ENCODE data around the gene KRT16. TPM values are rescaled to one million over a fixed set of nuclear protein-coding genes. Genes with fewer than 3 reads are reported as not detected.
"Not testable (repeated sequence)": the region's sequence is repeated elsewhere in the genome, so short reads cannot be mapped to it uniquely, and the experiment has no call there.

The KRT16 gene
- total and polyA plus RNA-seq, 12 donors = 0.12 to 0.44 (median 0.15) TPM; not detected in 9

GRCh38 chr17:41583137-41584127 is 29.1 kb downstream of the KRT16 start:
- no peak for DNase-seq
- 75 to 79% methylated on average over 27 to 33 of the region's 33 CpGs for WGBS, 2 donors

GRCh38 chr17:41582061-41582968 is 30.3 kb downstream of the KRT16 start:
- not testable (repeated sequence) for DNase-seq, H3K4me1 ChIP-seq, H3K36me3 ChIP-seq, H3K4me3 ChIP-seq, H3K27ac ChIP-seq, ATAC-seq, H3K9me3 ChIP-seq
- H3K27me3 ChIP-seq = peaks cover 0 to 33% (median 20%) of the 10 kb centered on the region in 7 donors
- intact Hi-C loops (cut with DNase I) = loop anchor here in 3 of 10 donors (2.0 to 10.0 kb wide), 2 partner anchors 62 to 66 kb away; no protein-coding TSS in a partner anchor
- 78 to 83% methylated on average over 13 of the region's 13 CpGs for WGBS, 2 donors

More at GRCh38 chr17:41583137-41584127, 29.1 kb downstream of the KRT16 start:
- ATAC-seq = no peak
- intact Hi-C loops (cut with DNase I) = loop anchor here in 3 of 10 donors (2.0 to 10.0 kb wide), 2 partner anchors 61 to 65 kb away; no protein-coding TSS in a partner anchor
- Histone ChIP-seq H3K4me3 (no peak overlapping the region), H3K4me1 (no peaks in the 10 kb centered on the region), H3K27ac (no peak overlapping the region), H3K9me3 (no peaks in the 10 kb centered on the region), H3K36me3 (no peaks in the 10 kb centered on the region), H3K27me3 (peaks cover 0 to 30% (median 14%) of the 10 kb centered on the region in 7 donors)
- no peak for TF ChIP-seq CTCF (IDR thresholded peaks at IDR 0.05)

GRCh38 chr17:41581366-41582060 is 31.1 kb downstream of the KRT16 start:
- Histone ChIP-seq H3K4me1 (no peaks in the 10 kb centered on the region), H3K27ac (no peak overlapping the region), H3K9me3 (no peaks in the 10 kb centered on the region), H3K27me3 (peaks cover 0 to 41% (median 24%) of the 10 kb centered on the region in 7 donors), H3K4me3 (no peak overlapping the region), H3K36me3 (no peaks in the 10 kb centered on the region)
- WGBS, 2 donors = 90 to 92% methylated on average over 4 of the region's 4 CpGs
- TF ChIP-seq CTCF (IDR thresholded peaks at IDR 0.05) = no peak
- DNase-seq = no peak
- no peak for ATAC-seq
- intact Hi-C loops (cut with DNase I) = loop anchor here in 3 of 10 donors (2.0 to 10.0 kb wide), 2 partner anchors 63 to 67 kb away; no protein-coding TSS in a partner anchor

- no peak for DNase-seq
- 36 to 40% methylated on average over 1 of the region's 1 CpG for WGBS, 2 donors
- Histone ChIP-seq H3K27ac (no peak overlapping the region), H3K4me3 (no peak overlapping the region), H3K9me3 (no peaks in the 10 kb centered on the region), H3K4me1 (no peaks in the 10 kb centered on the region), H3K36me3 (no peaks in the 10 kb centered on the region), H3K27me3 (peaks cover 0 to 47% (median 29%) of the 10 kb centered on the region in 7 donors)
- intact Hi-C loops (cut with DNase I) = loop anchor here in 2 of 10 donors (10.0 kb wide), 1 partner anchor 64 kb away; no protein-coding TSS in a partner anchor
- no peak for TF ChIP-seq CTCF (IDR thresholded peaks at IDR 0.05)
- ATAC-seq = no peak
These were observed 31.7 kb downstream of the KRT16 start for GRCh38 chr17:41580687-41581365.
